ENCODE results near the gene TICAM2.

DNA sequence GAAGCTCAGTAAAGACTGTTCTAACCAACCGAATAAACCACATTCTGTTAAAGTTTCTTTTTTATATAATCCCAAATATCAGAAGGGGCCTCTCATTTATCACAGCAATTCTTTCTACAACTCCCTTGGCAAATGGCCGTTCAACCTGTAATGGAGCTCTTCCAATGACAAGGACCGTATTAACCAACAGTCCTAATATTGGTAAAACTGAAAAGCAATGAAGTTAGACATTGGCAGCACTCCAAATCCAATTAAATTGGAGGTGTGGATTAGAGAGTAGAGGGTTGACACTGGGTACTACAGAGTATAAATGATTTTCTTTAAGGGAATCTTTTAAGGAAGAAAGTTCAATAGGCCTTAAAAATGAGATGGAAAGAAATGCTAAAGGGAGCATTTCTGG lies 22.7 kb upstream of the TICAM2 start:
- TF ChIP-seq CTCF (IDR thresholded peaks at IDR 0.05) (no peak), POLR2AphosphoS5 (IDR thresholded peaks at IDR 0.05) (no peak), POLR2A (IDR thresholded peaks at IDR 0.05) (no peak)

Measured in breast epithelium (tissue), 3 donors.